ENCODE data around the gene SQOR. TPM values are rescaled to one million over a fixed set of nuclear protein-coding genes. Genes with fewer than 3 reads are reported as not detected.

The SQOR gene
- total and polyA plus RNA-seq, 10 donors, result 21.5 to 79.6 (median 56.1) TPM

GRCh38 chr15:45587095-45587862 lies 47.5 kb upstream of the SQOR start, which contains the start of gene BLOC1S6:
TSS of gene BLOC1S6 (plus strand) at chr15:45587379. CDS start at chr15:45587444, 65 bp downstream.
- Histone ChIP-seq H3K4me1 (peaks cover 33 to 78% (median 58%) of the 10 kb centered on the region in 6 donors), H3K36me3 (peaks cover 0 to 4% (median 0%) of the 10 kb centered on the region in 6 donors), H3K27me3 (replicated peaks in 1 of 7) (no peaks in the 10 kb centered on the region), H3K9me3 (no peaks in the 10 kb centered on the region), H3K27ac (peak within 1 kb of the TSS; percentile 96 to 100 (median 99)), H3K4me3 (peak within 1 kb of the TSS; percentile 58 to 91 (median 68))
- TF ChIP-seq POLR2AphosphoS5 (IDR thresholded peaks at IDR 0.05) (peak; percentile 96 to 97 (median 97)), CTCF (IDR thresholded peaks at IDR 0.05 in 8 of 11, conservative IDR thresholded peaks at IDR 0.05 in 3 of 11) (no peak), POLR2A (IDR thresholded peaks at IDR 0.05) (peak in 2 of 3 donors; percentile 37 to 65)
- peak; percentile 96 for DNase-seq
- intact Hi-C loops (cut with DNase I; ENCODE audit: low total_unique reads), result loop anchor here (10.0 kb wide), 1 partner anchor 62 kb away; the partner anchor contains the start of gene SLC30A4
- WGBS, 5 donors, result 0 to 2% (median 1%) methylated on average over 30 to 62 of the region's 62 CpGs

GRCh38 chr15:45587863-45588170 lies 47.0 kb upstream of the SQOR start:
- intact Hi-C loops (cut with DNase I; ENCODE audit: low total_unique reads), result loop anchor here (10.0 kb wide), 1 partner anchor 63 kb away; the partner anchor contains the start of gene SLC30A4

GRCh38 chr15:45588219-45588875 lies 46.5 kb upstream of the SQOR start:
- H3K36me3 ChIP-seq, result peaks cover 0 to 15% (median 1%) of the 10 kb centered on the region in 6 donors
- no peak for TF ChIP-seq CTCF (IDR thresholded peaks at IDR 0.05 in 8 of 11, conservative IDR thresholded peaks at IDR 0.05 in 3 of 11)
- no peak for DNase-seq
- intact Hi-C loops (cut with DNase I; ENCODE audit: low total_unique reads), result loop anchor here (10.0 kb wide), 1 partner anchor 64 kb away; the partner anchor contains the start of gene SLC30A4
- peaks cover 33 to 87% (median 59%) of the 10 kb centered on the region in 6 donors for H3K4me1 ChIP-seq
- H3K4me3 ChIP-seq, result peak overlapping the region; percentile 58 to 91 (median 68)
- WGBS, 5 donors, result 37 to 46% (median 43%) methylated on average over 6 of the region's 6 CpGs
- no peaks in the 10 kb centered on the region for H3K27me3 ChIP-seq (replicated peaks in 1 of 7)
- no peaks in the 10 kb centered on the region for H3K9me3 ChIP-seq
- peak overlapping the region; percentile 96 to 100 (median 99) for H3K27ac ChIP-seq

More at GRCh38 chr15:45587863-45588170, 47.0 kb upstream of the SQOR start:
- no peaks in the 10 kb centered on the region for H3K9me3 ChIP-seq
- H3K4me1 ChIP-seq, result peaks cover 33 to 82% (median 59%) of the 10 kb centered on the region in 6 donors
- DNase-seq, result no peak
- WGBS, 5 donors, result 0 to 1% (median 0%) methylated on average over 4 of the region's 4 CpGs
- no peaks in the 10 kb centered on the region for H3K27me3 ChIP-seq (replicated peaks in 1 of 7)
- no peak for TF ChIP-seq CTCF (IDR thresholded peaks at IDR 0.05 in 8 of 11, conservative IDR thresholded peaks at IDR 0.05 in 3 of 11)
- no peak for TF ChIP-seq POLR2AphosphoS5 (IDR thresholded peaks at IDR 0.05)
- TF ChIP-seq POLR2A (IDR thresholded peaks at IDR 0.05), result no peak
- H3K27ac ChIP-seq, result peak overlapping the region; percentile 96 to 100 (median 99)
- H3K4me3 ChIP-seq, result peak overlapping the region; percentile 58 to 91 (median 68)
- H3K36me3 ChIP-seq, result peaks cover 0 to 9% (median 0%) of the 10 kb centered on the region in 6 donors

Data from spleen (tissue), 11 donors.